PC-3 (cell line): ENCODE data around the gene MITF. TPM values are rescaled to one million over a fixed set of nuclear protein-coding genes. Genes with fewer than 3 reads are reported as not detected.

Source experiments
- ATAC-seq: fragments of 200-7000 bp; cut with Tn5 transposase; 2 replicates; pipeline ENCODE4 v1.9.1; 2020; ENCODE audit warnings: mild to moderate bottlenecking, moderate library complexity
- BruUV-seq: library from RNA; stranded (reverse); fragments of 400-500 nt; replicated peaks from 2 replicates; lab custom pipeline; 2021; lab: Mats Ljungman, UMichigan
- CTCF ChIA-PET: fragments of 300-600 bp; sonication (Branson Sonifier 250); formaldehyde crosslinking; loops from one replicate; lab custom pipeline; 2022; ENCODE audit warnings: antibody characterized with exemption; lab: Charles Lee
- POLR2A ChIA-PET: fragments of 300-600 bp; sonication (Branson Sonifier 250); formaldehyde crosslinking; loops from one replicate; lab custom pipeline; 2022; ENCODE audit warnings: antibody characterized with exemption; ENCODE audit not compliant: unreplicated experiment; lab: Charles Lee
- DNase-seq: peaks from one replicate; pipeline ENCODE4 v3.0.0-alpha.2; 2015
- H2AFZ ChIP-seq: fragments of 300-600 bp; sonication (generic); 2 replicates; pipeline ENCODE4 v1.6.0; 2016; ENCODE audit warnings: antibody characterized with exemption, low read length
- H3F3A ChIP-seq: fragments of 300-600 bp; sonication (generic); one replicate; pipeline ENCODE4 v1.6.0; 2017; ENCODE audit warnings: antibody characterized with exemption, low read length, control low read depth, mild to moderate bottlenecking; ENCODE audit not compliant: unreplicated experiment
- H3K27ac ChIP-seq: fragments of 300-600 bp; sonication (generic); 2 replicates; pipeline ENCODE4 v1.5.1; 2016; ENCODE audit warnings: mild to moderate bottlenecking, low read length
- H3K27me3 ChIP-seq: fragments of 300-600 bp; sonication (generic); 2 replicates; pipeline ENCODE4 v1.6.1; 2016; ENCODE audit warnings: low read length, mixed read lengths
- H3K36me3 ChIP-seq: fragments of 300-600 bp; sonication (generic); 2 replicates; pipeline ENCODE4 v1.6.1; 2016; ENCODE audit warnings: low read depth, mixed run types, low read length, mixed read lengths
- H3K4me1 ChIP-seq: fragments of 300-600 bp; sonication (generic); 2 replicates; pipeline ENCODE4 v1.5.1; 2016; ENCODE audit warnings: low read length; ENCODE audit not compliant: insufficient read depth
- H3K4me2 ChIP-seq: fragments of 300-600 bp; sonication (generic); 2 replicates; pipeline ENCODE4 v1.6.0; 2016; ENCODE audit warnings: low read length
- H3K4me3 ChIP-seq: fragments of 300-600 bp; sonication (generic); 2 replicates; pipeline ENCODE4 v1.5.1; 2016; ENCODE audit warnings: mild to moderate bottlenecking, low read length, mixed read lengths
- H3K79me2 ChIP-seq: fragments of 300-600 bp; sonication (generic); 2 replicates; pipeline ENCODE4 v1.6.1; 2017; ENCODE audit warnings: low read length, mixed read lengths
- H3K9ac ChIP-seq: fragments of 300-600 bp; sonication (generic); 2 replicates; pipeline ENCODE4 v1.6.0; 2016; ENCODE audit warnings: mild to moderate bottlenecking, low read length
- H3K9me2 ChIP-seq: fragments of 300-600 bp; sonication (generic); replicated peaks from 2 replicates; pipeline ENCODE4 v1.6.1; 2016; ENCODE audit warnings: mixed run types, low read length, mixed read lengths
- H3K9me3 ChIP-seq: fragments of 300-600 bp; sonication (generic); 2 replicates; pipeline ENCODE4 v1.6.1; 2016; ENCODE audit warnings: low read length, mixed read lengths
- H4K20me1 ChIP-seq: fragments of 300-600 bp; sonication (generic); 2 replicates; pipeline ENCODE4 v1.6.1; 2016; ENCODE audit warnings: low read length, mixed read lengths
- EZH2 ChIP-seq: fragments of 300-600 bp; sonication (generic); IDR thresholded peaks from one replicate; pipeline ENCODE4 v1.6.1; 2017; ENCODE audit warnings: antibody characterized with exemption, mild to moderate bottlenecking, low read length; ENCODE audit not compliant: unreplicated experiment
- EZH2phosphoT487 ChIP-seq: fragments of 300-600 bp; sonication (generic); IDR thresholded peaks from 2 replicates; pipeline ENCODE4 v1.6.1; 2018; ENCODE audit warnings: mild to moderate bottlenecking, antibody characterized with exemption, low read length, borderline replicate concordance
- intact Hi-C: fragments of 100-400 bp; cut with micrococcal nuclease; formaldehyde crosslinking; loops from 2 replicates; pipeline ENCODE4 v1.9.0; 2023
- total RNA-seq: library from RNA; depleted of rRNA; stranded (reverse); fragments of >200 nt; gene quantifications from 2 replicates; pipeline ENCODE4 v1.2.3, GENCODE V29; 2014
- TF ChIP-seq, protein P1 (sequence below): fragments of 300-600 bp; sonication (generic); conservative IDR thresholded peaks from 2 replicates; pipeline ENCODE4 v1.5.1; 2017; ENCODE audit warnings: antibody characterized with exemption, low read depth, mild to moderate bottlenecking, low read length

Gene MITF
- total RNA-seq, 1 experiment from 2014 or later = 7.6 TPM

GRCh38 chr3:69716119-69716518, 23.1 kb upstream of the MITF start:
- ChIA-PET CTCF (no interaction called here), POLR2A (no interaction called here)
- Histone ChIP-seq H3K9ac (no peak overlapping the region), H3F3A (no peaks in the 10 kb centered on the region), H3K4me3 (no peak overlapping the region), H2AFZ (no peak overlapping the region), H3K9me3 (no peaks in the 10 kb centered on the region), H3K4me2 (no peak overlapping the region), H3K27me3 (no peaks in the 10 kb centered on the region), H3K4me1 (no peaks in the 10 kb centered on the region), H3K36me3 (no peaks in the 10 kb centered on the region), H3K27ac (no peak overlapping the region), H3K9me2 (no peaks in the 10 kb centered on the region), H3K79me2 (no peaks in the 10 kb centered on the region), H4K20me1 (no peaks in the 10 kb centered on the region)
- DNase-seq (no peak), ATAC-seq (no peak)
- TF ChIP-seq, protein P1, sequence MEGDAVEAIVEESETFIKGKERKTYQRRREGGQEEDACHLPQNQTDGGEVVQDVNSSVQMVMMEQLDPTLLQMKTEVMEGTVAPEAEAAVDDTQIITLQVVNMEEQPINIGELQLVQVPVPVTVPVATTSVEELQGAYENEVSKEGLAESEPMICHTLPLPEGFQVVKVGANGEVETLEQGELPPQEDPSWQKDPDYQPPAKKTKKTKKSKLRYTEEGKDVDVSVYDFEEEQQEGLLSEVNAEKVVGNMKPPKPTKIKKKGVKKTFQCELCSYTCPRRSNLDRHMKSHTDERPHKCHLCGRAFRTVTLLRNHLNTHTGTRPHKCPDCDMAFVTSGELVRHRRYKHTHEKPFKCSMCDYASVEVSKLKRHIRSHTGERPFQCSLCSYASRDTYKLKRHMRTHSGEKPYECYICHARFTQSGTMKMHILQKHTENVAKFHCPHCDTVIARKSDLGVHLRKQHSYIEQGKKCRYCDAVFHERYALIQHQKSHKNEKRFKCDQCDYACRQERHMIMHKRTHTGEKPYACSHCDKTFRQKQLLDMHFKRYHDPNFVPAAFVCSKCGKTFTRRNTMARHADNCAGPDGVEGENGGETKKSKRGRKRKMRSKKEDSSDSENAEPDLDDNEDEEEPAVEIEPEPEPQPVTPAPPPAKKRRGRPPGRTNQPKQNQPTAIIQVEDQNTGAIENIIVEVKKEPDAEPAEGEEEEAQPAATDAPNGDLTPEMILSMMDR = no peak
- TF ChIP-seq EZH2 (no peak), EZH2phosphoT487 (no peak)
- intact Hi-C loops = no loop called here
- no TSS peak for BruUV-seq

DNA sequence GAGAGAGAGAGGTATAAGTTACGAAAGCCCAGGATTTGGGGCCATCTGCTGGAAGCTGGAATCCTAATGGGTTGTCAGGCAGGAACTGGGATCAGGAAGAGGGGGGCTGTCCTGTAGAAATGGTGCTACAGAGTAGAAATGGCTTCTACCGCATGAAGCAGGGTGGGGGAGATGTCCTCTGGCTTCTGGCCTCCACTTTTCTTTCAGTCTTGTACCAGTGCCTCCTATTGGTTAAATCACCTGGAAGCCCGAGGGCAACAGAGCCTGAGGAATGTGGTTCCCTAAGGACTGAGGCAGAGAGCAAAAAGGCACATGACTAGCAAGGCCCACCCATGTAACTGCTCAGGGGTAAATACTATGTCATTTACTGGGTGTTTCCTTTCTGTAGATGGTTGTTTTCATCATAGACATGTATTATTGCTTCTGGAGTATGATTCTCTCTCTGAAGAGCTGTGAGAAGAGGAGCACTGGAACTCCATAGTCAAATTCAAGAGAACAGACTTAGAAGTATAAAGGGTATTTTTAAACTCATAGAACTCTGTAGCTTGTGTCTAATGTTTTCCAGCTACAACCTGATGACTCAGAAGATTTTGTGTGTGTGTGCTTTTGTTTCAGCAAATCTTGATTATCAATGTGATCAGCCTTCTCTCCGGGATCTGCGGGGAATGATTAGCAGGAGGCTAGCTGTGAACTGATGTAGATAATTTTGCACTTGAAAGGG, 20.2 kb upstream of the MITF start:
- no peak overlapping the region for H3K4me2 ChIP-seq
- H3K27me3 ChIP-seq = no peaks in the 10 kb centered on the region
- no peaks in the 10 kb centered on the region for H3K4me1 ChIP-seq
- H3K4me3 ChIP-seq = no peak overlapping the region
- no peaks in the 10 kb centered on the region for H3K36me3 ChIP-seq
- TF ChIP-seq EZH2 = no peak
- TF ChIP-seq EZH2phosphoT487 = no peak
- TF ChIP-seq, protein P1 = no peak
- no peak overlapping the region for H3K9ac ChIP-seq
- no peak overlapping the region for H3K27ac ChIP-seq
- H3F3A ChIP-seq = no peaks in the 10 kb centered on the region
- ATAC-seq (no peak), DNase-seq (no peak)
- H2AFZ ChIP-seq = no peak overlapping the region
- no peaks in the 10 kb centered on the region for H3K79me2 ChIP-seq
- ChIA-PET POLR2A (no interaction called here), CTCF (no interaction called here)
- no peaks in the 10 kb centered on the region for H3K9me3 ChIP-seq
- H3K9me2 ChIP-seq = no peaks in the 10 kb centered on the region
- intact Hi-C loops = no loop called here
- no TSS peak for BruUV-seq
- no peaks in the 10 kb centered on the region for H4K20me1 ChIP-seq

DNA sequence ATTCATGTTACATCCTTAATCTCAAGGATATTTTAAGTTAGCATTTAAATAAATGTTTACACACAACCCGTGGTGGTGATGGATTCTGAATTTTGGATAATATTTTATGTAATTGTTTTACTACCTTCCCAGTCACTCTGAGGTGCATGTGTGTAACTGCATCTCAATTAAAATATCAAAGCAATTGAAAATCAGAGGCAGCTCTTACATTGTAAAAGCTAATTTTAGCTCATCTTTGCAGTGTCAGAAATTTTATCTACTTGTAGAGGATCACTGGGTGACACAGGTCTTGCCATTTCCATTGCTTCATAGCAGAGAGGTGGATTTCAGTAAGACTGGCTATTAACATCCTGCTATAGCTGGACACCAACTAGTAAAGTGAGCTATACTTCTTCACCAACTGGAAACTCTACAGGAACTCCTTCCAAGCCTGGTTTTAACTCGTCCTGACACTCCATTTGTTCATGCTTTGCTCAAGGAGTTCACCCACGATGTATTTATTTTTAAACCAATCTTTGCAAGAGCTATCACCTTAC, 19.6 kb upstream of the MITF start:
- H3K79me2 ChIP-seq = no peaks in the 10 kb centered on the region
- H3K36me3 ChIP-seq = no peaks in the 10 kb centered on the region
- H3K4me2 ChIP-seq = no peak overlapping the region
- BruUV-seq = no TSS peak
- CTCF ChIA-PET = no interaction called here
- no peak overlapping the region for H3K9ac ChIP-seq
- H3F3A ChIP-seq = no peaks in the 10 kb centered on the region
- no peak for ATAC-seq
- H3K4me3 ChIP-seq = no peak overlapping the region
- POLR2A ChIA-PET = no interaction called here
- no peak overlapping the region for H2AFZ ChIP-seq
- no peaks in the 10 kb centered on the region for H4K20me1 ChIP-seq
- no peak for TF ChIP-seq EZH2phosphoT487
- TF ChIP-seq, protein P1 = no peak
- no peak for TF ChIP-seq EZH2
- no peaks in the 10 kb centered on the region for H3K9me3 ChIP-seq
- no peak overlapping the region for H3K27ac ChIP-seq
- no peaks in the 10 kb centered on the region for H3K27me3 ChIP-seq
- H3K4me1 ChIP-seq = no peaks in the 10 kb centered on the region
- intact Hi-C loops = no loop called here
- DNase-seq = no peak
- no peaks in the 10 kb centered on the region for H3K9me2 ChIP-seq
